ENCODE results near the gene SASH1. TPM values are rescaled to one million over a fixed set of nuclear protein-coding genes. Genes with fewer than 3 reads are reported as not detected.
"Not testable (repeated sequence)": the region's sequence is repeated elsewhere in the genome, so short reads cannot be mapped to it uniquely, and the experiment has no call there.

The SASH1 gene
- total RNA-seq, 1 donor from 2014 or later = 41.6 TPM

GRCh38 chr6:148385379-148385778, 42.7 kb downstream of the SASH1 start:
- H3K4me3 Mint-ChIP-seq (ENCODE audit: low read depth) = no peak overlapping the region
- H3K36me3 Mint-ChIP-seq (ENCODE audit: insufficient read depth) = peaks cover 6% of the 10 kb centered on the region
- no peak for DNase-seq (ENCODE audit: low spot score, unreplicated experiment)
- H3K9me3 Mint-ChIP-seq (ENCODE audit: low read depth) = no peaks in the 10 kb centered on the region
- H3K4me1 Mint-ChIP-seq (ENCODE audit: low read depth) = peaks cover 5% of the 10 kb centered on the region
- H3K27me3 Mint-ChIP-seq = no peaks in the 10 kb centered on the region
- no peak for TF ChIP-seq CTCF (IDR thresholded peaks at IDR 0.05; ENCODE audit: unreplicated experiment)
- H3K27ac Mint-ChIP-seq = no peak overlapping the region

GRCh38 chr6:148388521-148388920, 45.9 kb downstream of the SASH1 start:
- Mint-ChIP-seq H3K9me3 (ENCODE audit: low read depth) (no peaks in the 10 kb centered on the region), H3K4me1 (ENCODE audit: low read depth) (peaks cover 2% of the 10 kb centered on the region), H3K36me3 (ENCODE audit: insufficient read depth) (peaks cover 11% of the 10 kb centered on the region), H3K27ac (peak overlapping the region; percentile 58), H3K4me3 (ENCODE audit: low read depth) (no peak overlapping the region), H3K27me3 (no peaks in the 10 kb centered on the region)
- no peak for DNase-seq (ENCODE audit: low spot score, unreplicated experiment)
- no peak for TF ChIP-seq CTCF (IDR thresholded peaks at IDR 0.05; ENCODE audit: unreplicated experiment)

GRCh38 chr6:148389086-148389485, 46.4 kb downstream of the SASH1 start:
- DNase-seq (ENCODE audit: low spot score, unreplicated experiment) = no peak
- Mint-ChIP-seq H3K9me3 (ENCODE audit: low read depth) (no peaks in the 10 kb centered on the region), H3K27me3 (no peaks in the 10 kb centered on the region), H3K27ac (peak overlapping the region; percentile 58), H3K4me1 (ENCODE audit: low read depth) (no peaks in the 10 kb centered on the region), H3K36me3 (ENCODE audit: insufficient read depth) (peaks cover 13% of the 10 kb centered on the region), H3K4me3 (ENCODE audit: low read depth) (no peak overlapping the region)
- no peak for TF ChIP-seq CTCF (IDR thresholded peaks at IDR 0.05; ENCODE audit: unreplicated experiment)

- Mint-ChIP-seq H3K4me3 (ENCODE audit: low read depth) (no peak overlapping the region), H3K36me3 (ENCODE audit: insufficient read depth) (peaks cover 15% of the 10 kb centered on the region), H3K27me3 (no peaks in the 10 kb centered on the region), H3K27ac (no peak overlapping the region), H3K4me1 (ENCODE audit: low read depth) (no peaks in the 10 kb centered on the region), H3K9me3 (ENCODE audit: low read depth) (no peaks in the 10 kb centered on the region)
- DNase-seq (ENCODE audit: low spot score, unreplicated experiment) = no peak
- no peak for TF ChIP-seq CTCF (IDR thresholded peaks at IDR 0.05; ENCODE audit: unreplicated experiment)
These were observed 47.3 kb downstream of the SASH1 start for GRCh38 chr6:148389917-148390316.

GRCh38 chr6:148392127-148392526, 49.5 kb downstream of the SASH1 start:
- H3K4me1 Mint-ChIP-seq (ENCODE audit: low read depth); H3K4me3 Mint-ChIP-seq (ENCODE audit: low read depth); H3K27me3 Mint-ChIP-seq; H3K27ac Mint-ChIP-seq; DNase-seq (ENCODE audit: low spot score, unreplicated experiment); H3K9me3 Mint-ChIP-seq (ENCODE audit: low read depth): not testable (repeated sequence)
- H3K36me3 Mint-ChIP-seq (ENCODE audit: insufficient read depth) = peaks cover 15% of the 10 kb centered on the region

GRCh38 chr6:148392671-148393070, 50.0 kb downstream of the SASH1 start:
- H3K4me1 Mint-ChIP-seq (ENCODE audit: low read depth) = no peaks in the 10 kb centered on the region
- no peaks in the 10 kb centered on the region for H3K27me3 Mint-ChIP-seq
- no peak for TF ChIP-seq CTCF (IDR thresholded peaks at IDR 0.05; ENCODE audit: unreplicated experiment)
- H3K4me3 Mint-ChIP-seq (ENCODE audit: low read depth) = no peak overlapping the region
- no peaks in the 10 kb centered on the region for H3K9me3 Mint-ChIP-seq (ENCODE audit: low read depth)
- no peak overlapping the region for H3K27ac Mint-ChIP-seq
- DNase-seq (ENCODE audit: low spot score, unreplicated experiment) = no peak
- H3K36me3 Mint-ChIP-seq (ENCODE audit: insufficient read depth) = peaks cover 15% of the 10 kb centered on the region

Data from progenitor cell of endocrine pancreas (in vitro differentiated cells).